ENCODE measurements around the gene NOL8.

The NOL8 gene

DNA sequence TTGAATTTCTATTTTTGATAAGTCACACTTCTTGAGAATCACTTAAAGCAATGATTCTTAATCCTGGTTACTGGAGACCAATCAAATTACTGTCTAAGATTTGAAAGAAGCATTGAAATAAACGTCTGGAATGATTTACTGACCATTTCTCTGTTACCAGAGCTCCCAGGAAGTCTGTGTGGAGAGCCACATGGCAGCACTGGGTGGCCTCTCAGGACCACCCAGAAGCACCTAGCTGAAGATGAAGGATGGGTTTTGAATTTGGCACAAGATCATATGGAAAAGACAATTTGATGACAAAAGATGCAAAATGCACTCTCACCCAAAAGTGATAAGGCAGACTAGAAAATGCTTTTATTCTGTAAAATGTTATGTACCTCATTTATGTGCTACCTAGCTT, 62.0 kb downstream of the NOL8 start:
- DNase-seq: no peak

DNA sequence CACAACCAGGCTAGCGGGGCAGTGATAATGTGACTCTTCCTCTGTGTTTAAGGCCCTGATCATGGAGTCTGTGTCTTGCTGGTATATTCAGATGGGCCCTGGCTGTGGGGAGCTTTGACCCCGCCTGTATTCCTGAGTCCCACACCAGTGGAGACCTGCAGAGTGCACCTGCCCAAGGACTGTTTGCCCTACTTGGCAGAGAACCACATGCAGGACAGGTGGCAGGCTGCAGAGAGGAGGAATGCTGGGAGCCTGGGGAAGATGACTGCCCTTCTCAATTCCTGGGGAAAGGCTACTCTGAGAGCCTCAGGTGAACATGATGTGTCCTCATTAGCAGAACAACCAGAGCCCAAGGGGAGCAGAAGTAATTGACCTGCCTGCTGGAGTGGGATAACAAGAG, 67.8 kb downstream of the NOL8 start:
- no peak for DNase-seq

DNA sequence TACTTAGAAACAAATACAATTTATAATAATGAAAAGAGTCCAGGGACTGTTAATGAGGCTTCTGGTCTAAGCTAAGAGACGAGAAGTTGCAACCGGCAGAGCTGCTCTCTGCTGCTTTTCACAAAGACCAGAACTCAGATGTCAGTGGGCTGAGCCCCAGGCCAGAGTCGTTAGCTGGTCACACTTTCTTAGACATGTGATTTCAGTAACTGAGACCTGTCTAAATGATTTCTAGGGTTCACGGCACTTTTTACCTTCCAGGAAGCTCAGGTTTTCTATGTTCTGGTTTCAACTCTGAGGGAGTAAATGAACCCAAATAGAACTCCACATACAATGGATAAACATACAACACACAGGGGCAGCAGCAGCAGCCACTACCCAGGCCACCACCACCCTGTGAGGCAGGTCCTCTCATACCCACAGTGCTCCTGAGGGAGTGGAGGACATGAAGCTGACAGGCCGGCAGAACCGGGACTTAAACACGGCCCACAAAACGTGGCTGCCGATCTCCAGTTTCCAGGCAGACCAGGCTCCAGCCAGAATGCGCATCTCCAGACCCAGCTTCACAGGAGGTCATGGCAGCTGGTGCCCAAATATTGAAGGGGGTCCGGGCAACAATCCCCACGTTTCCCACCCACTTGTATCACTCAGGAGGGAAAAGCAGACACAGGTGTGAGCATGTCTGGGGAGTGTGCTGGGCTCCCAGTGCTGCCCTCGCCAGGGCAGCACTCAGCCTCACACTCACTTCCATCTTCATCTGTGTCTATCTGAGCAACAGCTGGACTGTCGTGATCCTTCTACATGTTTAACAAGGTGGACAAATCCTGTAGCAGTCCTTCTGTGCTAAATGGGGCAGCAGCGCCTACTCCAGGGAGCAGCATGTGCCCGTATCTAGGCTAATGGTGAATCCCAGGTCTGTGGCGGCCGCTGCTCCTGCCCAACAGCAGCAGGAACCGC, 70.5 kb downstream of the NOL8 start:
- DNase-seq: no peak

DNA sequence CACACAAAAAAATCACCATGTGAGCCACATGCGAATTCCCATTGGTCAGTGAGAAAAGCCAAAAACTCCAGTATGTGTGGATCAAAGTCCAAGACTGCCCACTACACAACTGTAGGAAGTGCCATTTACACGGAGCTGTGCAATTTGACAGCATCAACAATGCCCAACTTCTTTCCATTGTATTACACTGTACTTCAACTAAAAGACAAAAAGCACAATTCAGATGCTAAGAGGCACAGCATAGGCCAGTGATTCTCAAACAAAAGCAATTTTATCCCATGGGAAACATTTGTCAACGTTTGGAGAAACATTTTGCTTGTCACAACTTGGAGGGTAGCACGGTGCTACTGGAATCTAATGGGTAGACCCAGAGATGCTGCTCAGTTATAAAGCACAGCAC, 71.5 kb downstream of the NOL8 start:
- DNase-seq: no peak

DNA sequence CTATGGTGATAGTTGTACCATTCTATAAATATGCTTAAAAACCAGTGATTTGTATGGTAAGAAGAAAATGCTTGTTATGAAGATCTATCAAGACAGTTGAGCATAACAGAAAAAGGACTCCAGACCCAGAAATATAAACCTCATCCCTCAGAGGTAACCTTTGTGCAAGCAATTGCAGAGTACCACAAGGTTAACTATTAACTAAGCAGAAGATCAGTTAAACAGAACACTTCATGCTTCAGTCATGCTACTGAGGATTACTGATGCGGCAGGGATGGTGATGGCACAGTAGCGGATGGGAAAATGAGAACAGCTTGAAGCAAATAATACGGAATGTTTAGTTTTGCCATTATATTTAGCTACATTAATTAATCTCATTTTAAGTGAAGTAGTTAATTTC, 77.2 kb downstream of the NOL8 start:
- DNase-seq: no peak

All from AML-193 (cell line).